GM21360 (cell line): ENCODE data around the gene DUS4L.

Source experiments
- ATAC-seq: cut with Tn5 transposase; IDR thresholded peaks from one replicate; pipeline ENCODE4 v1.9.1; 2021; ENCODE audit warnings: mild to moderate bottlenecking, moderate library complexity; ENCODE audit not compliant: unreplicated experiment

Gene DUS4L

DNA sequence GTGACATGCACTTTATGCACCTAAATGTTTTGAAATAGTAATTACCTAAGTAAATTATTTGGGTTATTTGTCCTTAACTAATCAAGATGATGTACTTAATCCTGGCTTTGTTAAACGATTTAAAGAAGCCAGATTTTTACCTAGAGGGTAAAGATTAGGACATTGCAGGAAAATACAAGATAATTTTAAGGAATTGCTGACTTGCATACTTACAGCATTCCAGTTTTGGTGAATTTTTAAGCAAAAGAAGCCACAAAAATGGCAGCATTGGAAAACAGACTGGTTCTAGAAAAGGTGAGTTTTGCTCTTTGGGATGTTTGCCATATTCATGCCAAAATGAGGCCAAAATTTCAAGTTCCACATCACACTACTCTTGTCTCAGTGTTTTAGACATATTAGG lies 49.7 kb downstream of the DUS4L start:
- no peak for ATAC-seq

DNA sequence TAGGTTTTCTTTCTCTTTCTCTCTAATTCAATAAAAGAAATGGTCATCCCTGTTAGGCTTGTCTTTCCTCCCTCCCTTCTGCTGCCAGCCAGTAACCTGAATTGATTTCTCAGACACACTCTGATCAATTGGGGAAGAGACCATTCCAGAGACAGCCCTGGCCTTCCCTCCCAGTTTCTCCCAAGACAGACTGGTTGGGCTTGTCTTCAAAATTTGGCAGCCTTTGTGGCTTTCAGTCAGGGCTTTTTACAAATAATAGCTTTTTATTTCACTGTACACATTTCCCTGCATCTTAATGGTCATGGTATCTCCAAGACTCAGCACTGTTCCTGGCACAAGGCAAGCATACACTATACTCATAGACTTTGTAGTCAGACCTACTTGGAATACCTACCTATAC lies 50.2 kb downstream of the DUS4L start:
- no peak for ATAC-seq

DNA sequence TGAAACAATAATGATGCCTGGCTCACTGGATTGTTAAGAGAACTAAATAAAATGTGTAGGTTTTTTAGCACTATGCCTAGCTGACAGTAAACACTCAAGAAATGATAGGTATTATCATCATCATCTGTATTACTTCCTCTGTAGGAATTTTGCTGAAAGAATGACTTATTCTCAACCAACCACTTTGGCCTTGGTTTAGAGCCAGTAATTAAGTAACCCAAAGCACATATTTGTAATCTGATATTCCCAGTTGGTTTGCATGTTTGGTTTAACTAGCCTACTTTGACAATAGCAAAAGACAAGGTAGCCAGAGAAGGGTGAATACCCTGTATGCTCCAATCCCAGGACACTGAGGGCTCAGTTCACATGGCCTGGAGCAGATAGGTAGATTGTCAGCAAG lies 50.7 kb downstream of the DUS4L start:
- no peak for ATAC-seq

DNA sequence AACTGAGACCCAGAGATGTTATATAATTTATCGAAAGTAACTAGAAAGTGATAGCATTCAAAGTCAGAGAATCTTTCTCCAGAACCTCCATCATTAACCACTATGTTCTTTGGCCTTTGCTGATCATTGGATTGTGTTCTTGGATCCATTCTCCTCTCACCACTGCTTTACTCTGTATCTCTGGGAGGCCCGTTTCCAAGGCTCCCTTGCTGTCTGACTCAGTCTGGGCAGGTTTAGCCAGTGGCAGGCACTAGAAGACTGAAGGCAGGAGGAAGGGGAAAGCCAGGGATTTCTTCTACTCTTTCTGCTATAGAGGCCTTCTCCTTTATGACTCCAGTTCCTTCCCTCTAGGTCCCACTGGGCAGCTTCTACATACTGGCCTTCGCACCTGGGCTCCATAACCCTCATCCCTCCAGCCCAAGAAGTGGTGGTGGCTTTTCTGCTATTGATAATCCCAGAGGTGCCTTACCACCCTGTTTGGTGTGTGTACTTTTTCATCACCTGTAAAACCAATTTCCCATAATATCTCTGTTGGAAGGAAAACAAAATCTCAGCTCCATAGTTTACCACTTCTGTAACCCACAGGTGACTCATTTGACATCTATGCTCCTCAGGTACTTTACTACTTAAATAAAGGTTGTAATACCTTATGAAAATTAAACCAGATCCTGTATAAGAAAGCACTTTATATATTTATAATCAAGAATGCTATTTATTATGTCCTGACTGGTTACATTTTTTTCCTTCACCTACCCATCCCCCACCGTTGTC lies 52.3 kb downstream of the DUS4L start:
- no peak for ATAC-seq

DNA sequence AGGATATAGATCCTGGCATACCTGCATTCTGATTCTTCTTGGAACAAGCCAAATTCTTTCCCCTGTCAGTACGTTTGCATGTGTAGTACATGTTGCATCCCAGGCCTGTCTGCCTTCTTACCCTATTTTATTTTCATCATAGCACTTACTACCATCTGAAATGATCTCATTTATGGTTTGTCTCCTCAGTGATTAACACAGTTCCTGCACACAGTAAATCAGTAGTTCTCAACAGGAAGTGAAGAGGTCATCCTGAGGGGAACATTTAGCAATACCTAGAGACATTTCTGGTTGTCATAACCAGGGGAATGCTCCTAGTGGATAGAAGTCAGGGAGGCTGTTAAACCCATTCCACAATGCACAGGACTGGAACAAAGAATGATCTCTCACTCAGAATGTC lies 58.7 kb downstream of the DUS4L start:
- ATAC-seq = no peak

DNA sequence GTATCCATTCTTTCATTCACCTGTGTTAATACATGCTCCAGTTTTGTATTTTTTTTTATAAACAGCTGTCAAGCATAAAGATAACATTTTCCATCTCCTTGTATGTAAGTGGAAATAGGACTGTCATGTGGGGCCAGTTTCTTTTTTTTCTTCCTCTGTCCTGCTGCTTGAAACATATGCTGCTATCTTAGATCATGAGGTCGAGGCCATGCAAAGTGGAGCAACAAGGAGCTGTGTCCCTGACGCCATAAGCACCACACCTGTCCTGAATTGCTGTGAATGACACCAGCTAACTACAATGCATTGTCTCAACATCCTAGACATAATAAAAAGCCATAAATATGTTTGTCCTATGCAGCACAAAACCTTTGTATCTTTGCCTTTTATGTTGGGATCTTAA lies 59.1 kb downstream of the DUS4L start:
- no peak for ATAC-seq

DNA sequence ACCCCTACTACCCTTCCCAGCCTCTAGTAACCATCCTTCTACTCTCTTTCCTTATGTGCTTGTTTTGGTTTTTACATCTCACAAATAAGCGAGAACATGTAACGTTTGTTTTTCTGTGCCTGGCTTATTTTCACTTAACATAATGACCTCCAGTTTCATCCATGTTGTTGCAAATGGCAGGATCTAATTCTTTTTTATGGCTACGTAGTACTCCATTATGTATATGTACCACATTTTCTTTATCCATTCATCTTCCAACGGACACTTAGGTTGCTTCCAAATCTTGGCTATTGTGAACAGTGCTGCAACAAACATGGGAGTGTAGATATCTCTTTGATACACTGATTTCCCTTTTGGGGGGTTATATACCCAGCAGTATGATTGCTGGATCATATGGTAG lies 63.2 kb downstream of the DUS4L start:
- ATAC-seq = no peak
